ENCODE data around the gene GLCE.
"Not testable (repeated sequence)": the region's sequence is repeated elsewhere in the genome, so short reads cannot be mapped to it uniquely, and the experiment has no call there.

Gene GLCE

GRCh38 chr15:69161079-69161877 is 843 bp downstream of the GLCE start:
- peak; percentile 40 for DNase-seq (ENCODE audit: low spot score)

DNA sequence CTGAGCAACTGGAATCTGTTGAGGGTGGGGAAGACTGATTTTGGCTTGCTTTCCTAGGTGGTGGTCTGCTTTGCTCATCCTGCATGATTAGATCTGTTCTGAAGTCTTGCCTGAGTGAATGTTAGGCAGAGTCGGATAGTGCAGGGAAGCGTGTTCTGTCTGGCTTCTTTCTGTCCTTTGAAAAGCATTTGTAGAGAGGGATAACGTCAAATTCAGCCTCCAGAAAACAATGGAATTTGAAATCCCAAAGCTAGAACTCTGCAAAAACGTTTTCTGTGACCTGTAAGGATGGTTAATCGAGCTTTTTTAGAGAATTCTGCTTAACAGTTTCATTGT is 1.4 kb downstream of the GLCE start:
- no peak for DNase-seq (ENCODE audit: low spot score)

DNA sequence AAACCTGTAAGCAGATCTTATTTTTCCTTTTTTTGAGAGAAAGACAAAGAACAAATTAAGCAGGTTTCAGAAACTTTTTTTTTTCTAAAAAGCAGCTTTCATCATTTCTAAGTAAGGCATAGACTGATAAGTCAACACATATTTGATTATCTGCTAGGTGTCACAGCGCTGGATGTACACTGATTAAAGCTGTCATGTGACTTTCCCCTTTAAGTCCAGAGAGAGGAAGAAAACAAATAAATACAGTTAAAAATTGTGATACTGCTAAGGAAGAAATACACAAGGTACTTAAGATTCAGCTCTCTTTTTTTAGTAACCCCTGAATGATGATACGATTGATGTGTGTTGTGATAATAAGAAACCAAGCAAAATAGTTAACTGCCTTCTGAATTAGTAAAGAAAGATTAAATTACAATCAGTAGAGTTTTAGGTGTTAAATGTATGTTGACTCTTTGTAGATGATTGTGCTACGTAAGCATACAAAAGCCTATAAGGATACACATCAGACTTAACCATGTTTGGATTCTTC is 2.8 kb downstream of the GLCE start:
- DNase-seq (ENCODE audit: low spot score) = no peak

GRCh38 chr15:69164807-69165636 is 4.6 kb downstream of the GLCE start:
- no peak for DNase-seq (ENCODE audit: low spot score)

GRCh38 chr15:69165637-69166025 is 5.2 kb downstream of the GLCE start:
- no peak for DNase-seq (ENCODE audit: low spot score)

- DNase-seq (ENCODE audit: low spot score) = no peak
Measured at GRCh38 chr15:69167218-69167846, 6.9 kb downstream of the GLCE start.

DNA sequence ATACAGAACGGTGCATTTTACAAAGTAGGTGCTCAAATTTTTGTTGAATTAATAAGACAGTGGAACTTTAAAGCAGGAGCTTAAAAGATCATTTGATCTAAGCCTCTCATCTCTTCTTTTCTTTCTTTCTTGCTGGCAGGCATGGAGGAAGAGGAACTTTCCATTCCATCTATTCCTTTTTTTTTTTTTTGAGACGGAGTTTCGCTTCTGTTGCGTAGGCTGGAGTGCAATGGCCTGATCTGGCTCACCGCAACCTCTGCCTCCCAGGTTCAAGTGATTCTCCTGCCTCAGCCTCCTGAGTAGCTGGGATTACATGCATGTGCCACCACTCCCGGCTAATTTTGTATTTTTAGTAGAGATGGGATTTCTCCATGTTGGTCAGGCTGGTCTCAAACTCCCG is 7.9 kb downstream of the GLCE start:
- not testable (repeated sequence) for DNase-seq (ENCODE audit: low spot score)

DNA sequence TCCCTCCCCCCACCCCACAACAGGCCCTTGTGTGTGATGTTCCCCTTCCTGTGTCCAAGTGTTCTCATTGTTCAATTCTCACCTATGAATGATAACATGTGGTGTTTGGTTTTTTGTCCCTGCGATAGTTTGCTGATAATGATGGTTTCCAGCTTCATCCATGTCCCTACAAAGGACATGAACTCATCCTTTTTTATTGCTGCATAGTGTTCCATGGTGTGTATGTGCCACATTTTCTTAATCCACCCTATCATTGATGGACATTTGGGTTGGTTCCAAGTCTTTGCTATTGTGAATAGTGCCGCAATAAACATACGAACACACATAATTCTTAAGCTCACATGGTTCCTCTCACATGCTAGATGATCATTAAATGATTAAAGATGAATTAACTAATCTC is 9.1 kb downstream of the GLCE start:
- DNase-seq (ENCODE audit: low spot score) = not testable (repeated sequence)

DNA sequence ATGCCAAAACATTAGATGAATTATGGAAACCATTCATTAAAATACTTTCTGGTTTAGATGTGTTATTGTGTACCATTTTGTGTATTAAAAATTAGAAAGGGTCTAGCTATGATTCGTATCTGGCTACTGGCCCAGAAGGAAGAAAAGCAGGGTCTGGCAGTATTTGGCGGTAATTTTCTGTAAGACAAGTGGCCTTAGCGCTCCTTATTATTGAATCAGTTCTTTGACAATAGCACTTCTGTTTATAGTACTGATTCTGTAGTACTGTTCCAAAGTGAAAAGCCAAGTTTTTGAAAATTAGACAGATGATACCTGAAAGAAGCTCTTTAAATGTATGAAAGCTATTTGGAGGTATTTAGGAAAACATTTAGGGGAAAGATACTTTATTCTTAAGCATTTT is 10.2 kb downstream of the GLCE start:
- DNase-seq (ENCODE audit: low spot score) = no peak

DNA sequence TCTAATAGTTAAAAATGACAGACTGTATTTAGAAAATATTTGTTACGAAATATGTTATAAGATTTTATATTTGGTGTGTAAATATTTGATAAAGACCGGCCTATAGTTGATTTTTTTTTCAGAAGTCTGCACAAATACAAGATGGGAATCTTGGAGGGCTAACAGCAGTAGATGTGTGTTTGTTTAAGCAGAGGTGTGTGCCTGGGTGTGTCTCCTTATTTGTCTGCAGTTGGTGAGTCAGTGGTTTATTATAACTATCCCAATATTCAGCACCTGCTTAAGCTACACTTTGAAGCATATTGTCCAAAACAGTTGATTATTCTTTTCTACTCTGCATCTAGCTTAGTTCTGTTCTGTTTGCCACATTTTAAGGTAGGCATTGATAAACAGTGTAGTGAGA is 12.4 kb downstream of the GLCE start:
- DNase-seq (ENCODE audit: low spot score) = no peak

DNA sequence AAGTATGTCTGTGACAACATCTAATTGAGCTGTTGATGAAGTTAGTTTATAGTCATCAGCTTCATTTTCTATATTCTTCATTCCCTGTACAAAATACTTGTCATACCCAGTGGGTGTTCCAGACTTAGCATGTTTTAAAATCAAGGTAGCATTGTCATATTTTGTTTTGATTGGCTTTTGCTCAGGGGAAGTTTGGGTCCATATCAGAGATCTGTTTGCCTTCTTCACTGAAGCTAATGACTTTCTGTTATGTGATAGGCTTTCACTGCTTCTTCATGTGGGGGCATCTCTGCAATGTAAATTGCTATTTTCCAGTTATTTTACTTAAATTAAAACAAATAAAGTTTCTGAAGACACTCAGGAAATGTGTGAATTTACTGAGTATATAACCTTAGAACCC is 15.1 kb downstream of the GLCE start:
- DNase-seq (ENCODE audit: low spot score) = no peak

- no peak for DNase-seq (ENCODE audit: low spot score)
Measured at GRCh38 chr15:69181424-69181823, 21.0 kb downstream of the GLCE start.

DNA sequence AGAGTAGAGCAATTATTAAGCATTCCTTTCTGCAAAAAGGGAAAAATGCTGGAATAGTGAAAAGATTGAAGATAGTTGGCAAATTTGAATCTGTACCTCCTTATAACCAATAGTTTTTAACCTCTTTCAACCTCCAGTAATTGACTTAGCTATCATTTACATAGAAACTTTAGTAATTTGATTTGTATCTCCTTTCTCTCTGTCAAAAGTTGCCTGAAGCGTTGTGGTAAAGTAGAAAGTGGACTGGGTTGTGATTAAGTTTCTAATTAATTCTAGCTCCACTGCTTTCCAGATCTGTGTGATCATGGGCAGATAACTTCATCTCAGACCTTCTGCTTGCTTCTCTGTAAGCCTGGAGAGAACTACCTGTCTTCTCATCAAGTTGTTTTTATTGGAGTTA is 24.8 kb downstream of the GLCE start:
- DNase-seq (ENCODE audit: low spot score) = no peak

GRCh38 chr15:69185706-69186105 is 25.3 kb downstream of the GLCE start:
- DNase-seq (ENCODE audit: low spot score) = no peak

DNA sequence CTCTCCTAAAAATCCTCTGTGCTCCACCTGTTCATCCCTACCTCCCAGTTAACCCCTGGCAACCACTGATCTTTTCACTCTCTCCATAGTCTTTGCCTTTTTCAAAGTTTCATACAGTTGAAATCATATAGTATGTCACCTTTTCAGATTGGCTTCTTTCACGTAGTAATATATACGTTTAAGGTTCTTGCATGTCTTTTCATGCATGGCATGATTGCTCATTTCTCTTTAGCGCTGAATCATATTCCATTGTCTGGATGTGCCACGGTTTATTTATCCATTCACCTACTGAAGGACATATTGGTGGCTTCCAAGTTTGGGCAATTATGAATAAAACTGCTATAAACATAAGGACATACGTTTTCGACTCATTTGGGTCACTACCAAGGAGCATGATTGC is 28.7 kb downstream of the GLCE start:
- no peak for DNase-seq (ENCODE audit: low spot score)

DNA sequence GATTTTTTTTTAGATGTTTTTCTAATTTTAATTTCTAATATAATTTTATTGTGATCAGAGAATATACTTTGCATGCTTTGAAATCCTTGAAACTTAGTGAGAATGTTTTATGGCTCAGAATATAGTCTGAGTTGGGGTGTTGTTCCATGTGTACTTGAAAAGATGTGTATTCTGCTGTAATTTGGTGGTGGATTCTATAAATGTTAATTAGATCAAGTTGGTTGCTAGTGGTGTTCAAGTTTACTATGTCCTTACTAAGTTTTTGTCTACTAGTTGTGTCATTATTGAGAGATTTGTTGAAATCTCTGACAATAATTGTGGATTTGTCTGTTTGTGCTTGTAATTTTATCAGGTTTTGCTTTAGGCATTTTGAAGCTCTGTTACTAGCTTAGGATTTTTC is 29.7 kb downstream of the GLCE start:
- no peak for DNase-seq (ENCODE audit: low spot score)

- no peak for DNase-seq (ENCODE audit: low spot score)
Measured at GRCh38 chr15:69190504-69190903, 30.1 kb downstream of the GLCE start.

DNA sequence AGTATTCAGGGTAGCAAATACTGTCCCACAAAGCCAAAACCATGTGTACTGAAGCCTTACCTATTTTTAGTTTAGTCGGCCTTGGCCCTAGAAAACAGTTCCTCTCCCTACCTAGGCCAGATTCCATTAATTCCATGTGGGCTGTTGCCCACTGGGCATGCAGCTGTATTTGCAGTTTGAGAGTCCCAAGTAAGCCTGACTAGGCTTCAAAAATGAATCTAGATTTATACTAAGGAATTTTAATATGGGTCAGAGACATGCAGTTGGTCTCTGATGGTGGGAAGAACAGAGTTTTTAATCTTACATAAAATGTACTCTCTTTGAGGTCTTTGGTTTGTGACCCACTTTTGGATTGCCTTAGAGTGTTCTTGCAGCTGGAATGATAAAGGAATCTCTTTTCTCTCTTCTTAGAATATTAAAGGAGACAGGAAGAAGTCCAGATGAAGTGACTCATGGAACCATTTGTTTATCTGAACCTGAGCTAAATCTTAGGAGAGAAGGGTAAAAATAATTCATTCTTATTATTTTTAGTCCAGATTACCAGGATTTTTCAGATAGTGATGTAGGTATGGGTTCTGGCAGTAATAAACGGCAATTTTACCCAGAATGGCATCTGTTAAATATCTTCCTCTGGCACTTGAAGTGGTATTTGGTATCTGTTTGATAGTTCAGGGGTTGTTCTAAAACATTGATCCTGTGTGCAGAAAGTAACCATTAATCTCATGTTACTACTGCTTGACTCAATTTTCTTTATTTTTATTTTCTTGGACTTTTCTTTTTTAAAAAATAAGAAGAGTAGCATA is 33.8 kb downstream of the GLCE start:
- DNase-seq (ENCODE audit: low spot score) = peak; percentile 3

GRCh38 chr15:69194854-69195253 is 34.4 kb downstream of the GLCE start:
- no peak for DNase-seq (ENCODE audit: low spot score)

GRCh38 chr15:69200832-69201745 is 40.7 kb downstream of the GLCE start:
- DNase-seq (ENCODE audit: low spot score) = no peak

- DNase-seq (ENCODE audit: low spot score) = no peak
Measured at GRCh38 chr15:69206079-69206478, 45.6 kb downstream of the GLCE start.

Data from kidney tubule cell (primary cell).